Transverse colon (tissue), 4 donors: ENCODE results near the gene PTPN6. TPM values are rescaled to one million over a fixed set of nuclear protein-coding genes. Genes with fewer than 3 reads are reported as not detected.

ENCODE experiments used
- DNase-seq: peaks from one replicate; pipeline ENCODE4 v3.0.0-alpha.2; 2019
- H3K27ac ChIP-seq, 4 donors: fragments of 200-600 bp; sonication (generic); 2 replicates each; pipeline ENCODE4 v1.5.1; 2016 to 2018; ENCODE audit warnings: inconsistent platforms in 4 of 4
- H3K27me3 ChIP-seq: fragments of 200-600 bp; sonication (generic); 2 replicates; pipeline ENCODE4 v1.5.1; 2017; ENCODE audit warnings: inconsistent platforms
- H3K36me3 ChIP-seq, 4 donors: fragments of 200-600 bp; sonication (generic); 2 replicates each; pipeline ENCODE4 v1.5.1; 2017 to 2019; ENCODE audit warnings: inconsistent platforms in 4 of 4
- H3K4me1 ChIP-seq, 4 donors: fragments of 200-600 bp; sonication (generic); 2 replicates each; pipeline ENCODE4 v1.5.1; 2017 to 2020; ENCODE audit warnings: inconsistent platforms in 4 of 4
- H3K4me3 ChIP-seq, 4 donors: fragments of 200-600 bp; sonication (generic); 1 replicate in 1 of 4; 2 replicates in 3 of 4; pipeline versions ENCODE4 v1.5.1 to v1.6.1; 2017 to 2019; ENCODE audit warnings: inconsistent platforms in 4 of 4
- H3K9me3 ChIP-seq, 2 donors: fragments of 200-600 bp; sonication (generic); 2 replicates each; pipeline ENCODE4 v1.5.1; 2017 to 2019; ENCODE audit warnings: inconsistent platforms in 2 of 2
- CTCF ChIP-seq, 5 experiments: fragments of 200-600 bp in 3 of 5; fragments of 450-650 bp in 2 of 5; sonication (generic) in 3 of 5; IDR thresholded peaks; 1 replicate in 2 of 5; 2 replicates in 3 of 5; pipeline ENCODE4 v1.5.1; 2016 to 2017; ENCODE audit warnings: antibody characterized with exemption in 5 of 5, inconsistent platforms in 3 of 5, mild to moderate bottlenecking in 2 of 5, moderate library complexity in 1 of 5
- EP300 ChIP-seq: sonication (generic); formaldehyde crosslinking; IDR thresholded peaks from one replicate; pipeline ENCODE4 v1.6.1; 2017; ENCODE audit warnings: antibody characterized with exemption, low read depth
- POLR2A ChIP-seq: fragments of 450-650 bp; IDR thresholded peaks from one replicate; pipeline ENCODE4 v1.6.1; 2016; ENCODE audit warnings: antibody characterized with exemption, mild to moderate bottlenecking, moderate library complexity
- POLR2AphosphoS5 ChIP-seq, 3 donors: sonication (generic); formaldehyde crosslinking; IDR thresholded peaks; one replicate each; pipeline ENCODE4 v1.6.1; 2016; ENCODE audit warnings: antibody characterized with exemption in 3 of 3
- WGBS, 2 donors: methylation state at CpG; one replicate each; pipeline ENCODE4 v1.1.5; 2018; ENCODE audit warnings: low coverage in 1 of 2; 5-methylcytosine and 5-hydroxymethylcytosine counted together
- in situ Hi-C, 4 donors: fragments of 200-750 bp; cut with MboI; loops; one replicate each; pipeline versions ENCODE4 v1.15.0 to v1.15.1; 2017; ENCODE audit warnings: low sequenced_read_pairs in 3 of 4, low pct_ligation_motif_present in 1 of 4, low pct_unique_long_range_greater_than_20kb in 1 of 4
- intact Hi-C: fragments of 100-400 bp; cut with DNase I; formaldehyde crosslinking; loops from one replicate; pipeline ENCODE4 v1.15.1; 2023; ENCODE audit warnings: low total_unique reads
- total RNA-seq, 4 donors: library from RNA; depleted of rRNA; stranded (reverse); fragments of >200 nt; gene quantifications; one replicate each; pipeline ENCODE4 v1.1.0, GENCODE V29; 2016

The PTPN6 gene
- total RNA-seq, 4 donors from 2014 or later = 21.7 to 49.0 (median 36.1) TPM

GRCh38 chr12:6980740-6981139 is 29.6 kb downstream of the PTPN6 start:
- TF ChIP-seq POLR2A = no peak
- no peak for TF ChIP-seq CTCF (IDR thresholded peaks at IDR 0.05)
- TF ChIP-seq POLR2AphosphoS5 (IDR thresholded peaks at IDR 0.05) = no peak
- no peak for TF ChIP-seq EP300

GRCh38 chr12:6981152-6982052 is 30.2 kb downstream of the PTPN6 start:
- H3K4me1 ChIP-seq = peaks cover 0 to 6% (median 0%) of the 10 kb centered on the region in 4 donors
- DNase-seq = no peak
- no peaks in the 10 kb centered on the region for H3K27me3 ChIP-seq
- H3K27ac ChIP-seq = no peak overlapping the region
- intact Hi-C loops (no loop called here), in situ Hi-C loops (no loop called here)
- H3K4me3 ChIP-seq = no peak overlapping the region
- no peak for TF ChIP-seq EP300
- no peak for TF ChIP-seq CTCF (IDR thresholded peaks at IDR 0.05)
- no peak for TF ChIP-seq POLR2AphosphoS5 (IDR thresholded peaks at IDR 0.05)
- no peak for TF ChIP-seq POLR2A
- 81 to 88% methylated on average over 6 to 10 of the region's 10 CpGs for WGBS, 2 donors
- peaks cover 0 to 36% (median 16%) of the 10 kb centered on the region in 4 donors for H3K36me3 ChIP-seq
- H3K9me3 ChIP-seq = no peaks in the 10 kb centered on the region

More at GRCh38 chr12:6980740-6981139, 29.6 kb downstream of the PTPN6 start:
- Histone ChIP-seq H3K4me3 (no peak overlapping the region), H3K4me1 (peaks cover 0 to 3% (median 0%) of the 10 kb centered on the region in 4 donors), H3K27me3 (no peaks in the 10 kb centered on the region), H3K36me3 (peaks cover 0 to 42% (median 18%) of the 10 kb centered on the region in 4 donors), H3K9me3 (no peaks in the 10 kb centered on the region), H3K27ac (no peak overlapping the region)
- intact Hi-C loops = no loop called here
- in situ Hi-C loops = no loop called here
- no peak for DNase-seq

GRCh38 chr12:6982532-6982931 is 31.4 kb downstream of the PTPN6 start:
- intact Hi-C loops = no loop called here
- in situ Hi-C loops = no loop called here
- 88 to 93% methylated on average over 3 to 7 of the region's 7 CpGs for WGBS, 2 donors
- DNase-seq = no peak
- TF ChIP-seq CTCF (IDR thresholded peaks at IDR 0.05) = no peak
- TF ChIP-seq EP300 = no peak
- TF ChIP-seq POLR2A = no peak
- no peak for TF ChIP-seq POLR2AphosphoS5 (IDR thresholded peaks at IDR 0.05)
- Histone ChIP-seq H3K9me3 (no peaks in the 10 kb centered on the region), H3K27ac (no peak overlapping the region), H3K4me1 (peaks cover 0 to 8% (median 1%) of the 10 kb centered on the region in 4 donors), H3K36me3 (peaks cover 0 to 26% (median 10%) of the 10 kb centered on the region in 4 donors), H3K27me3 (no peaks in the 10 kb centered on the region), H3K4me3 (no peak overlapping the region)

- WGBS, 2 donors = 44 to 46% methylated on average over 9 to 11 of the region's 11 CpGs
- Histone ChIP-seq H3K27me3 (no peaks in the 10 kb centered on the region), H3K9me3 (no peaks in the 10 kb centered on the region), H3K27ac (peak overlapping the region; percentile 71 to 81 (median 78)), H3K4me3 (no peak overlapping the region), H3K4me1 (peaks cover 4 to 27% (median 18%) of the 10 kb centered on the region in 4 donors), H3K36me3 (no peaks in the 10 kb centered on the region)
- DNase-seq = peak; percentile 62
- in situ Hi-C loops = no loop called here
- TF ChIP-seq POLR2A (no peak), POLR2AphosphoS5 (IDR thresholded peaks at IDR 0.05) (no peak), EP300 (no peak), CTCF (IDR thresholded peaks at IDR 0.05) (no peak)
- intact Hi-C loops = no loop called here
These were observed 36.9 kb downstream of the PTPN6 start for GRCh38 chr12:6987956-6988553.
